ENCODE measurements around the gene TICAM1. TPM values are rescaled to one million over a fixed set of nuclear protein-coding genes. Genes with fewer than 3 reads are reported as not detected.

The TICAM1 gene
- total and polyA plus RNA-seq, 2 of the 8 experiments (the other 6 are each of a cell fraction or from before 2014, with no cell fraction given): 0.41 to 0.65 TPM

GRCh38 chr19:4768934-4769777, 62.4 kb downstream of the TICAM1 start (continued):
- TF ChIP-seq, protein P1, sequence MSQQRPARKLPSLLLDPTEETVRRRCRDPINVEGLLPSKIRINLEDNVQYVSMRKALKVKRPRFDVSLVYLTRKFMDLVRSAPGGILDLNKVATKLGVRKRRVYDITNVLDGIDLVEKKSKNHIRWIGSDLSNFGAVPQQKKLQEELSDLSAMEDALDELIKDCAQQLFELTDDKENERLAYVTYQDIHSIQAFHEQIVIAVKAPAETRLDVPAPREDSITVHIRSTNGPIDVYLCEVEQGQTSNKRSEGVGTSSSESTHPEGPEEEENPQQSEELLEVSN (IDR thresholded peaks at IDR 0.05): no peak
- TF ChIP-seq ASH2L (IDR thresholded peaks at IDR 0.05; ENCODE audit: low read length): peak; percentile 26
- TF ChIP-seq TEAD4 (IDR thresholded peaks at IDR 0.05; ENCODE audit: low read depth, low read length): peak; percentile 78
- TF ChIP-seq BRCA1 (IDR thresholded peaks at IDR 0.05; ENCODE audit: low read depth, low read length): no peak
- TF ChIP-seq NANOG (IDR thresholded peaks at IDR 0.05; ENCODE audit: insufficient read depth, low read depth, low read length, poor library complexity, severe bottlenecking): no peak
- peak; percentile 53; the same call in 1 of the 2 replicates for TF ChIP-seq GABPA (IDR thresholded peaks at IDR 0.05; ENCODE audit: borderline replicate concordance, insufficient read depth, low read length)
- TF ChIP-seq CTBP2 (IDR thresholded peaks at IDR 0.05; ENCODE audit: borderline replicate concordance, insufficient read depth, insufficient read length, low read length): no peak
- TF ChIP-seq KDM4A (IDR thresholded peaks at IDR 0.05; ENCODE audit: low read depth, low read length, severe bottlenecking): no peak
- TF ChIP-seq RFX5 (IDR thresholded peaks at IDR 0.05; ENCODE audit: borderline replicate concordance, low read depth, low read length): no peak
- peak; percentile 62 to 68 for TF ChIP-seq POLR2A (IDR thresholded peaks at IDR 0.05; ENCODE audit: control extremely low read depth in 1 of 2, low read depth in 2 of 2, low read length in 2 of 2)
- no peak for TF ChIP-seq SUZ12 (IDR thresholded peaks at IDR 0.05; ENCODE audit: low read length)
- no peak for TF ChIP-seq SP4 (IDR thresholded peaks at IDR 0.05; ENCODE audit: low read length)
- TF ChIP-seq SRF (IDR thresholded peaks at IDR 0.05; ENCODE audit: low read depth, low read length): no peak
- TF ChIP-seq EP300 (IDR thresholded peaks at IDR 0.05; ENCODE audit: borderline replicate concordance in 1 of 2, low read depth in 2 of 2, low read length in 2 of 2): peak in 1 of 2 experiments; percentile 78; a peak in 2 of 3 replicates
- peak; percentile 91 for TF ChIP-seq TBP (IDR thresholded peaks at IDR 0.05; ENCODE audit: low read depth, low read length)
- no peak for TF ChIP-seq CHD1 (IDR thresholded peaks at IDR 0.05; ENCODE audit: low read depth, low read length)
- 0 out of 2 replicates have a peak, but pooled peaks have one; percentile 32 for TF ChIP-seq TCF12 (IDR thresholded peaks at IDR 0.05; ENCODE audit: low read depth, low read length)
- TF ChIP-seq, protein P2, sequence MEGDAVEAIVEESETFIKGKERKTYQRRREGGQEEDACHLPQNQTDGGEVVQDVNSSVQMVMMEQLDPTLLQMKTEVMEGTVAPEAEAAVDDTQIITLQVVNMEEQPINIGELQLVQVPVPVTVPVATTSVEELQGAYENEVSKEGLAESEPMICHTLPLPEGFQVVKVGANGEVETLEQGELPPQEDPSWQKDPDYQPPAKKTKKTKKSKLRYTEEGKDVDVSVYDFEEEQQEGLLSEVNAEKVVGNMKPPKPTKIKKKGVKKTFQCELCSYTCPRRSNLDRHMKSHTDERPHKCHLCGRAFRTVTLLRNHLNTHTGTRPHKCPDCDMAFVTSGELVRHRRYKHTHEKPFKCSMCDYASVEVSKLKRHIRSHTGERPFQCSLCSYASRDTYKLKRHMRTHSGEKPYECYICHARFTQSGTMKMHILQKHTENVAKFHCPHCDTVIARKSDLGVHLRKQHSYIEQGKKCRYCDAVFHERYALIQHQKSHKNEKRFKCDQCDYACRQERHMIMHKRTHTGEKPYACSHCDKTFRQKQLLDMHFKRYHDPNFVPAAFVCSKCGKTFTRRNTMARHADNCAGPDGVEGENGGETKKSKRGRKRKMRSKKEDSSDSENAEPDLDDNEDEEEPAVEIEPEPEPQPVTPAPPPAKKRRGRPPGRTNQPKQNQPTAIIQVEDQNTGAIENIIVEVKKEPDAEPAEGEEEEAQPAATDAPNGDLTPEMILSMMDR (IDR thresholded peaks at IDR 0.05; ENCODE audit: control extremely low read depth in 1 of 3, insufficient read depth in 1 of 3, low read depth in 1 of 3, low read length in 3 of 3): no peak
- no peak for TF ChIP-seq PHF8 (conservative IDR thresholded peaks at IDR 0.05; ENCODE audit: low read depth, low read length)
- TF ChIP-seq TAF1 (IDR thresholded peaks at IDR 0.05; ENCODE audit: low read depth, low read length): peak; percentile 43

Data from H1 (cell line).